Superior temporal gyrus (tissue), 1 donor: ENCODE measurements around the gene PPT2.
A peak's percentile ranks its signal among the peaks of the same experiment; 100 is the strongest.

ENCODE experiments used
- DNase-seq: peaks from one replicate; pipeline ENCODE4 v3.0.0-alpha.2; 2016; ENCODE audit errors: extremely low spot score

Gene PPT2

GRCh38 chr6:32151863-32152768, 1.8 kb upstream of the PPT2 start, which contains the start of gene PRRT1:
TSS of gene PRRT1 (minus strand) at chr6:32151939. CDS start at chr6:32151827, 112 bp downstream.
- peak; percentile 54 for DNase-seq

- peak; percentile 51 for DNase-seq
Measured at GRCh38 chr6:32152769-32153563, 975 bp upstream of the PPT2 start.

- DNase-seq = peak; percentile 39
Measured at GRCh38 chr6:32154514-32155161, 697 bp downstream of the PPT2 start.

GRCh38 chr6:32156891-32157290, 3.0 kb downstream of the PPT2 start:
- no peak for DNase-seq

- no peak for DNase-seq
Measured at GRCh38 chr6:32158052-32158451, 4.1 kb downstream of the PPT2 start.

GRCh38 chr6:32163559-32164258, 9.8 kb downstream of the PPT2 start:
- DNase-seq = no peak

GRCh38 chr6:32164295-32164694, 10.4 kb downstream of the PPT2 start, which contains the start of gene EGFL8:
TSS of gene EGFL8 (plus strand) at chr6:32164595. CDS start at chr6:32166166, 1,571 bp downstream.
- no peak for DNase-seq

GRCh38 chr6:32166411-32167061, 12.6 kb downstream of the PPT2 start:
- DNase-seq = no peak

- DNase-seq = no peak
Measured at GRCh38 chr6:32167154-32167760, 13.3 kb downstream of the PPT2 start.

GRCh38 chr6:32167761-32168262, 13.9 kb downstream of the PPT2 start:
- no peak for DNase-seq

- DNase-seq = no peak
Measured at GRCh38 chr6:32168350-32168749, 14.4 kb downstream of the PPT2 start.

- DNase-seq = no peak
Measured at GRCh38 chr6:32168807-32169591, 15.1 kb downstream of the PPT2 start.

- no peak for DNase-seq
Measured at GRCh38 chr6:32170294-32170693, 16.4 kb downstream of the PPT2 start.

GRCh38 chr6:32171234-32171633, 17.3 kb downstream of the PPT2 start:
- no peak for DNase-seq

- no peak for DNase-seq
Measured at GRCh38 chr6:32173051-32173727, 19.2 kb downstream of the PPT2 start.

- no peak for DNase-seq
Measured at GRCh38 chr6:32174416-32174815, 20.5 kb downstream of the PPT2 start.

GRCh38 chr6:32175322-32175710, 21.4 kb downstream of the PPT2 start:
- no peak for DNase-seq

- DNase-seq = peak; percentile 98
Measured at GRCh38 chr6:32175711-32176475, 22.0 kb downstream of the PPT2 start, which contains the start of gene AGPAT1. TSS of gene AGPAT1 (minus strand) at chr6:32176084. CDS start at chr6:32171496, 4,588 bp downstream.
